ENCODE results near the gene PRKCZ. TPM values are rescaled to one million over a fixed set of nuclear protein-coding genes. Genes with fewer than 3 reads are reported as not detected.

The PRKCZ gene
- total RNA-seq, 1 experiment from 2014 or later = 0.52 TPM

DNA sequence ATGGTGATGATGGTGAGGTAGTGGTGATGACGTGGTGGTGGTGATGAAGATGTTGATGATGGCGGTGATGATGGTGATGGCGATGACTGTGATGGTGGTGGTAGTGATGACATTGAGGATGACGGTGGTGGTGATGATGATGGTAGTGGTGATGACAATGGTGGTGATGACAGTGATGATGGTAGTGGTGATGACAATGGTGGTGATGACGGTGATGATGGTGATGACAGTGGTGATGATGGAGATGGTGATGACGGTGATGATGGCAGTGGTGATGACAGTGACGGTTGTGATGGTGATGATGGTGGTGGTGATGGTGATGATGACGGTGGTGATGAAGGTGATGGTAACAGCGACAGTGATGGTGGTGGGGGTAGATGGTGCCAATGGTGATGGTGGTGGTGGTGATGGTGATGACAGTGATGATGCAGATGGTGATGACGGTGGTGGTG, 105.0 kb downstream of the PRKCZ start:
- DNase-seq (ENCODE audit: low read depth) = no peak

DNA sequence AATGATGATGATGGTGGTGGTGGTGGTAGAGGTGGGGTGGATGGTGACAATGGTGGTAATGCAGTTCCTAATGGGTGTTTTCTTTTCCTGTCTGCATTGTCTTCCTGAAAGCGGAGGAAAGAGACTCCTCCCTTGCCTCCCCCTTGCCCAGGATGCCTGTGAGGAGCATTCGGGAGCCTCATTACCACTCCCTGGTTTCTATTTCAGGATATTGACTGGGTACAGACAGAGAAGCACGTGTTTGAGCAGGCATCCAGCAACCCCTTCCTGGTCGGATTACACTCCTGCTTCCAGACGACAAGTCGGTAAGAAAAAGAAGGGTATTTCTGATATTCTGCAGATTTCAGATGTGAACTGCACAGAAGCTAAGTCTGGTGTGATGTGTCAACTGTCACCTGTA, 105.6 kb downstream of the PRKCZ start:
- no peak for DNase-seq (ENCODE audit: low read depth)

GRCh38 chr1:2156866-2157265, 106.7 kb downstream of the PRKCZ start:
- DNase-seq (ENCODE audit: low read depth) = no peak

DNA sequence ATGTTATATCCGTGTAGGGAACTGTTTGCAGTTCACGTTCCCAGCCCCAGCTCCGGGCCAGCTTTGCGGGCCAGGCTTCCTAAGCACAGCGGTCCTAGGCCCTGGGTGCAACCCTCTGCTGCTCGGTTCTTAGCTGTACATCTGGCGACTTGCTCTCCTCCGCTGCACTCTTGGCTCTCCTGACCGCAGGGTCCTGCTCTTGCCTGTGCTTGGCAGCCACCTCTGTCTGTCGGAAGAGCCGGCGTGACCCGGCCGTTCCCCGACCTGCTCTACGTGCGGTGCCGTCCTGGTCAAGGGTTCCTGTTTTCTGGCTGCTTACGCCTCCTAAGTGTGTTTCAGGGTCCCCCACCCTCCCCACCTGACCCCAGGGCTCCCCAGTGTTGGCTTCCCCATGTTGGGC, 107.6 kb downstream of the PRKCZ start:
- no peak for DNase-seq (ENCODE audit: low read depth)

GRCh38 chr1:2158272-2158671, 108.1 kb downstream of the PRKCZ start:
- no peak for DNase-seq (ENCODE audit: low read depth)

DNA sequence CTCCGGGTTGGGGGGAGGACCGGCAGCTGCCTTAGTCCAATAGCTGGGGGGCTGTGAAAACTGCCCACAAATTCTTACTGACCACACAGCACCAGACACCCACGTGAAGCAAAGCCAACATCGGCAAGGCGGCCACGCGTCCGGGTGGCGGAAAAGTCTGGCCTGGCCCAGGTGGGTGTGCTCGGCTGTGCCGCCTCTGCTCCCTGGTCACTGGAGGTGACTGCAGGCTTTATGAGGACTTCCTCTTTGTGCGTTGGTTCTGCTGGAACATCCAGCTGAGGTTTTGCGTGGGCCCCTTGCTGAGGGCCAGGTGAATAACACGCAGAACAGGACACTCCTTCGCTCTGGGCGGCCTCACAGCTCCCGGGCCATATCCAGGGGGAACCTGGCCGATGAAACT, 108.9 kb downstream of the PRKCZ start:
- no peak for DNase-seq (ENCODE audit: low read depth)

DNA sequence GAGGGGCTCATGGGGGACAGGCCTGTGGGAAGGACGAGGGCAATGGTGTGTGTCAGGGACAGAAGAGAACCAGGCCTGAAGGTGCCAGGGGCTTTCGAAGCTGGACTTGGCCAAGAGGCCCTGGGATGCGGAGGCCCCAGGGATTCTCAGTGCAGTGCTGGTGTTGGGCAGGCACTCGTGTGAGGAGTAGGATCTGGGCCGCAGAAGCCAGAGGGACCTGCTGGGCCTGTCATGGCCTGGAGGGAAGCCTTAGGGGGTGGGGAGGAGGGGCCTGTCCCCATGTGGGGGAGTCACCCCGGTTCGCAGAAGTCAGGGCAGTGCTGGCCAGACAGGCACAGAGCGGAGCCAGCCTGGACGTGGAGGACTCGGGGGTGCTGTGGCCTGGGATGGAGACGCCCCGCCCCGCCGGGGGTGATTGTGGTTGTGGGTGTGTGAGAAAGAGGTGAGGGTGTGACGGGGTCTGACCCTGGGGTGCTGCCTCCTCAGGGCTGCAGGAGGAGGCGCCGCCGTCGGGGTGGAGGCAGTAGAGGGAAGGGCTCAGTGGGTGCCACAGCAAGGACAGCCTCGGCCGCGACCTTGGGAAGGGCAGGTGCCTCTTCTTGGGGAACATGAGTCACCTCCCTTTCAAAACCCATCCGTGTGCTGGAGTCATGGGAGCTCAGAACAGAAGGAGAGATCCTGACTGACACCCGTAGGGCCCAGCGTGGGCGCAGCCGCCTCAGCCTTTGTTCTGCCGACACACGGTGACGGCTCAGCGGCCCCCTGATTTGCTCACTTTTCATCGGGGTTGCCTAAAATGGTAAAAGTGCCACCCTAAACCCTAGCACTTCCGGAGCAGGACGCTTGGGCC, 110.5 kb downstream of the PRKCZ start:
- DNase-seq (ENCODE audit: low read depth) = no peak

GRCh38 chr1:2163205-2163604, 113.0 kb downstream of the PRKCZ start:
- DNase-seq (ENCODE audit: low read depth) = no peak

GRCh38 chr1:2165646-2166045, 115.4 kb downstream of the PRKCZ start:
- no peak for DNase-seq (ENCODE audit: low read depth)

GRCh38 chr1:2166254-2166653, 116.0 kb downstream of the PRKCZ start:
- no peak for DNase-seq (ENCODE audit: low read depth)

DNA sequence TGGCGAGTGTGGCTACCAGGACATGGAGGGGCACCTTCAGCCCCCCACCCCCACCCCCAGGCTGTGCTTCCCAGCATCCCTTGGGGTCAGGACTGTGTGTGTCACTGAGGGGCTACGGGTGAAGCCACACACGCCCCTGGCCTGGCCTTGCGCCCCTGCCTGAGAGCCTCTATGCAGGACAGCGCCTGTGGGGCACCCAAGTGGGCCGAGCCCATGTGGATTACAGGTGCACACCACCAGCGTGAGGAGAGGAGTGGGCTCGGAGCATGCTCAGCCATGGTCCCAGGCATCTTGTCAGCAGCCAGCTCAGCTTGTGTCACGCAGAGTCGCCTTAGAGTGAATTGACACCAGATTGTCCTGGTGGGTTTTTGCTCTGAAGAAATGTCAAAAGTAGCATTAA, 116.5 kb downstream of the PRKCZ start:
- DNase-seq (ENCODE audit: low read depth) = no peak

DNA sequence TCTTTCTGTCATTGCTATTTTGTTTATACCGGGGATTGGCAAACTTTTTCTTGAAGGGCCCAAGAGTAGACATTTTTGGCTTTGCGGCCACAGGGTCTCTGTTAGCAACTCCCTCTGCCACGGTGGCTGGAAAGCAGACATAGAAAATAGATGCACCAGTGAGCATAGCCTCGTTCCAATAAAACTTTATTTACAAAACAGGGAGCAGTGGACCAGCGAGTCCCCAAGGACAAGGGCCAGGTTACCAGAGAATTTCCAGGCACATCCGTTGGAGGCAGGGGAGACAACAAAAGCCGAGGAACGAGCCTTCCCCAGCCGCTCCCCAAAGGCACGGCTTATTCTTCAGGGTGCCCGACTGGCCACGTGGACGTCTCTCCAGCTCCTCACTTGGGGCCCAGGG, 117.9 kb downstream of the PRKCZ start:
- DNase-seq (ENCODE audit: low read depth) = no peak

DNA sequence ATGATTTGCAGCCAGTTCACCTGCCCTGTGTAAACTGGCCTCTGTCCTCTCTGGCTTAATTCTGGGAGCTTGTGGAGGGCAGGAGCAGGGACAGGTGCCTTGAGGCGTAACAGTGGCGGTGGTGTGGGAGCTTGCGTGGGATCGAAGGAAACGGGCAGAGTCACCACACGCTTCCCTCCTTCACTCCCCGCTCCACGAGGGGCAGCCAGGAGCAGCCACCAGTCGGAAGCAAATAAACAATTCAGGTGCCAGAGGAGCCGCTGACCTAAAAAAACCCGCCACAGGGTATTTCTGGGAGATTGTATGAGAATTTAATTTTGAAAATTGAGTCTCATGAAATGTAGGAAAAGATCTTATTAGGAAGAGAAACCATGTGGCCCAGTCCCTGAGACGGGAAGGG, 118.3 kb downstream of the PRKCZ start:
- DNase-seq (ENCODE audit: low read depth) = no peak

DNA sequence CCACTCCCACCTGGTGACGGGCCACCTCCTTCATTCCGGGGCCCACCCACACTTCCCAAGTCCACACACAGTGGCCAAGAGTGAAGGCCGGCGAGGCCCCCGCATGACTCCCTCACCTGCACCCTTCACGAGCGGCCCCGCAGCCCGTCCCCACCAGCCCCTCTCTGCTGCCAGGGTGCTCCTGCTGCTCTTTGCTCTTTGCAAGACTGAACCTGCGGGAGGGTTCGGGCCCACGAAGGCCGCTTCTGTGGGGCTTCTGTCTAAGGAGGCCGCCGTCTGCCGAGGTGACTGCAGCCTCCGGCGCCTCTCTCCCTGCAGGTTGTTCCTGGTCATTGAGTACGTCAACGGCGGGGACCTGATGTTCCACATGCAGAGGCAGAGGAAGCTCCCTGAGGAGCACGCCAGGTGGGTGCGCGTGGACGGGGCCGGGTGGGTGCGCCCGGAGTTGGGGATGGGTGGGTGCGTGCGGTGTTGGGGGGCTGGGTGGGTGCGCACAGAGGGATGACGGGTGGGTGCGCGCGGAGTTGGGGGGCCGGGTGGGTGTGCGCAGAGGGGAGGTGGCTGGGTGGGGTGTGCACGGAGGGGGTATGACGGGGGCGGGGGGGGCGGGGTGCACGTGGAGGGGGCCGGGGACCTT, 119.1 kb downstream of the PRKCZ start:
- DNase-seq (ENCODE audit: low read depth) = no peak

DNA sequence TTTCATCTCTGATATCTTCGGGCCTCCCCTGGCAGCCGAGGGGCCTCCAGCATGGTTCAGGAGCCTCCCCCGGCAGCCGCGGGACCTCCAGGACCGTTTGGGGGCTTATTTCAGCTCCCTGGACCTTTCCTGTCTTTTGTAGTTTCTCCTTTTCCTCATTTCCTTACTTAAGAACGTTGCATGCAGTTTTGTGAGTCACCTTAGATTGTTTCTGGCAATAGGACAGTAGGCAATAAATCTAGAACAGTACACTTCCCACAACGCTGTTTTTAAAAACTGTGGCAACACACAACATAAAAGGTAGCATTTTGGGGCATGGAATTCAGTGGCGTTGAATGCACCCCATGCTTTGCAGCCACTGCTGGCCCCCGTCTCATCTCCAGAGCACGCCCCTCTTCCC, 120.0 kb downstream of the PRKCZ start:
- DNase-seq (ENCODE audit: low read depth) = no peak

GRCh38 chr1:2172012-2172411, 121.8 kb downstream of the PRKCZ start:
- DNase-seq (ENCODE audit: low read depth) = no peak

DNA sequence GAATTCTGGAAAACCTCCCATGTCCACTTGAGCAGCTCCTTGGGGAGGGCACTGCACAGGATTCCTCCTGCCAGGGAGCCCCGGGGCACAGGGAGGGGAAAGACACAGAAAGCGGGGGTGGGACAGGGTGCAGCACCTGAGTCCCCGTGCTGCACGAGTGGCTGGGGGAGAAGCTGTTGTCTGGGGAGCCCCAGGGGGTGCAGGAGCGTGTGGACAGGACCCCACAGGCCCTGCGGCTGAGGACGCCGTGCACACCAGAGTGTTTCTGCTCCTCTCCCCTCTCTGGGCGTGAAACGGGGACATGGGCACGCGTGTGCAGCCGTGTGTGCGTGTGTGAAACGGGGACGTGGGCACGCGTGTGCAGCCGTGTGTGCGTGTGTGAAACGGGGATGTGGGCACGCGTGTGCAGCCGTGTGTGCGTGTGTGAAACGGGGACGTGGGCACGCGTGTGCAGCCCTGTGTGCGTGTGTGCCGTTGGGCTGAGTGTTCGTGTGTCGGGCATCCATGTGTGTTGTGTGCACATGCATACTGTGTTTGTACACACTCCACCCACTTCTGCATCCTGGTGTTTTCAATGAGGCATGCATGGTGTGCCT, 122.4 kb downstream of the PRKCZ start:
- no peak for DNase-seq (ENCODE audit: low read depth)

- DNase-seq (ENCODE audit: low read depth) = no peak
These were observed 123.5 kb downstream of the PRKCZ start for GRCh38 chr1:2173546-2174347.

GRCh38 chr1:2174348-2175054, 124.3 kb downstream of the PRKCZ start:
- peak; percentile 44 for DNase-seq (ENCODE audit: low read depth)

GRCh38 chr1:2175055-2175414, 124.8 kb downstream of the PRKCZ start:
- no peak for DNase-seq (ENCODE audit: low read depth)

- DNase-seq (ENCODE audit: low read depth) = no peak
These were observed 125.7 kb downstream of the PRKCZ start for GRCh38 chr1:2175681-2176454.

Measured in LHCN-M2 (cell line).